ENCODE results near the gene HS6ST3.

GRCh38 chr13:96575423-96576320 is 485.8 kb downstream of the HS6ST3 start:
- TF ChIP-seq CTCF (IDR thresholded peaks at IDR 0.05) (no peak), EP300 (IDR thresholded peaks at IDR 0.05) (no peak), POLR2AphosphoS5 (IDR thresholded peaks at IDR 0.05) (no peak), POLR2A (IDR thresholded peaks at IDR 0.05) (no peak)

Measured in upper lobe of left lung (tissue), 4 donors.